Right lung (tissue), 5 donors: ENCODE data around the gene ZBTB20. TPM values are rescaled to one million over a fixed set of nuclear protein-coding genes. Genes with fewer than 3 reads are reported as not detected.
A peak's percentile ranks its signal among the peaks of the same experiment; 100 is the strongest.

ENCODE experiments used
- DNase-seq, 2 donors: peaks; one replicate each; pipeline ENCODE4 v3.0.0-alpha.2; 2013
- polyA plus RNA-seq, 5 donors: library from polyadenylated mRNA; unstranded; fragments of 120-200 nt; gene quantifications; one replicate each; pipeline versions ENCODE4 v1.2.1 to v1.2.3, GENCODE V29; 2013; ENCODE audit warnings: inconsistent platforms in 1 of 5, low replicate concordance in 1 of 5; ENCODE audit not compliant: insufficient read length in 5 of 5, insufficient read depth in 1 of 5

ZBTB20 gene
- polyA plus RNA-seq, 5 donors: 0.86 to 5.4 (median 4.4) TPM

- no peak for DNase-seq
Observed at GRCh38 chr3:114770874-114771273, 376.2 kb downstream of the ZBTB20 start.

- no peak for DNase-seq
Observed at GRCh38 chr3:114764056-114764492, 383.0 kb downstream of the ZBTB20 start.

GRCh38 chr3:114762144-114762543 is 384.9 kb downstream of the ZBTB20 start:
- no peak for DNase-seq

- no peak for DNase-seq
Observed at GRCh38 chr3:114760679-114761078, 386.4 kb downstream of the ZBTB20 start.

GRCh38 chr3:114758831-114759699 is 388.0 kb downstream of the ZBTB20 start:
- DNase-seq: peak; percentile 47 to 65

GRCh38 chr3:114756506-114757279 is 390.4 kb downstream of the ZBTB20 start:
- peak in 1 of 2 donors; percentile 37 for DNase-seq

GRCh38 chr3:114746502-114746901 is 400.6 kb downstream of the ZBTB20 start:
- DNase-seq: no peak

- DNase-seq: no peak
Observed at GRCh38 chr3:114745322-114746240, 401.5 kb downstream of the ZBTB20 start.

GRCh38 chr3:114743746-114744485 is 403.2 kb downstream of the ZBTB20 start:
- no peak for DNase-seq

GRCh38 chr3:114741066-114741465 is 406.0 kb downstream of the ZBTB20 start:
- no peak for DNase-seq

- no peak for DNase-seq
Observed at GRCh38 chr3:114739627-114740026, 407.5 kb downstream of the ZBTB20 start.

GRCh38 chr3:114732353-114732752 is 414.7 kb downstream of the ZBTB20 start:
- no peak for DNase-seq

GRCh38 chr3:114730397-114730796 is 416.7 kb downstream of the ZBTB20 start:
- no peak for DNase-seq

- no peak for DNase-seq
Observed at GRCh38 chr3:114727373-114727772, 419.7 kb downstream of the ZBTB20 start.

- DNase-seq: no peak
Observed at GRCh38 chr3:114725966-114726365, 421.1 kb downstream of the ZBTB20 start.

GRCh38 chr3:114722530-114722929 is 424.6 kb downstream of the ZBTB20 start:
- DNase-seq: no peak

- no peak for DNase-seq
Observed at GRCh38 chr3:114721864-114722263, 425.2 kb downstream of the ZBTB20 start.

- DNase-seq: no peak
Observed at GRCh38 chr3:114721209-114721608, 425.9 kb downstream of the ZBTB20 start.

- DNase-seq: no peak
Observed at GRCh38 chr3:114718898-114719210, 428.2 kb downstream of the ZBTB20 start.

GRCh38 chr3:114718071-114718897 is 428.8 kb downstream of the ZBTB20 start:
- no peak for DNase-seq
